Activated CD4-positive, alpha-beta T cell treated with anti-CD3 and anti-CD28 coated beads, Interleukin-2, amount 50 U/mL, for 4 hours (primary cell): ENCODE data around the gene STK35.
"Not testable (repeated sequence)": the region's sequence is repeated elsewhere in the genome, so short reads cannot be mapped to it uniquely, and the experiment has no call there.

Experiments used
- DNase-seq, 2 experiments: peaks; one replicate each; pipeline ENCODE4 v3.0.0-alpha.2; 2020

STK35 gene

GRCh38 chr20:2164421-2164820, 62.8 kb downstream of the STK35 start:
- DNase-seq, result no peak

- DNase-seq, result no peak
Observed at GRCh38 chr20:2164966-2165365, 63.3 kb downstream of the STK35 start.

- DNase-seq, result no peak
Observed at GRCh38 chr20:2165871-2166270, 64.2 kb downstream of the STK35 start.

GRCh38 chr20:2167112-2167511, 65.5 kb downstream of the STK35 start:
- no peak for DNase-seq

GRCh38 chr20:2168946-2169345, 67.3 kb downstream of the STK35 start:
- DNase-seq, result no peak

- no peak for DNase-seq
Observed at GRCh38 chr20:2169456-2170088, 67.9 kb downstream of the STK35 start.

GRCh38 chr20:2170404-2170803, 68.8 kb downstream of the STK35 start:
- no peak for DNase-seq

- DNase-seq, result no peak
Observed at GRCh38 chr20:2171266-2171790, 69.7 kb downstream of the STK35 start.

- DNase-seq, result not testable (repeated sequence)
Observed at GRCh38 chr20:2171840-2172239, 70.2 kb downstream of the STK35 start.

- DNase-seq, result peak; percentile 64 to 66
Observed at GRCh38 chr20:2172305-2173175, 70.9 kb downstream of the STK35 start.

GRCh38 chr20:2173186-2173585, 71.6 kb downstream of the STK35 start:
- DNase-seq, result no peak

- no peak for DNase-seq
Observed at GRCh38 chr20:2174067-2174466, 72.4 kb downstream of the STK35 start.

GRCh38 chr20:2176946-2177345, 75.3 kb downstream of the STK35 start:
- no peak for DNase-seq

- no peak for DNase-seq
Observed at GRCh38 chr20:2178318-2179232, 76.9 kb downstream of the STK35 start.

- DNase-seq, result no peak
Observed at GRCh38 chr20:2179233-2179580, 77.6 kb downstream of the STK35 start.

- DNase-seq, result no peak
Observed at GRCh38 chr20:2179949-2180348, 78.3 kb downstream of the STK35 start.

- no peak for DNase-seq
Observed at GRCh38 chr20:2183381-2183780, 81.8 kb downstream of the STK35 start.

- not testable (repeated sequence) for DNase-seq
Observed at GRCh38 chr20:2184933-2185332, 83.3 kb downstream of the STK35 start.

- DNase-seq, result no peak
Observed at GRCh38 chr20:2195614-2196013, 94.0 kb downstream of the STK35 start.

- no peak for DNase-seq
Observed at GRCh38 chr20:2197166-2197565, 95.5 kb downstream of the STK35 start.
